OCI-LY3 (cell line): ENCODE data around the gene SCUBE1.

Experiments used
- H2AFZ ChIP-seq: fragments of 200-600, 300-600 bp; shearing (Covaris generic); 2 replicates; pipeline ENCODE4 v1.6.0; 2014; ENCODE audit warnings: antibody characterized with exemption, low read depth, low read length
- H3K27ac ChIP-seq: fragments of 200-600, 300-600 bp; sonication (generic); 2 replicates; pipeline ENCODE4 v1.5.1; 2014; ENCODE audit warnings: mild to moderate bottlenecking, low read length, moderate library complexity, mixed read lengths
- H3K27me3 ChIP-seq: fragments of 200-600, 300-600 bp; sonication (generic); 2 replicates; pipeline ENCODE4 v1.6.1; 2014; ENCODE audit warnings: low read depth, low read length, mixed read lengths
- H3K36me3 ChIP-seq: fragments of 200-600, 300-600 bp; sonication (generic); replicated peaks from 2 replicates; pipeline ENCODE3; 2014; ENCODE audit warnings: low read depth, low read length, mixed read lengths
- H3K4me1 ChIP-seq: fragments of 300-600, 200-600 bp; sonication (generic); 2 replicates; pipeline ENCODE4 v1.6.1; 2014; ENCODE audit warnings: low read length, mixed read lengths
- H3K4me2 ChIP-seq: fragments of 200-600, 300-600 bp; sonication (generic); 2 replicates; pipeline ENCODE4 v1.6.1; 2014; ENCODE audit warnings: low read length, mixed read lengths
- H3K4me3 ChIP-seq: fragments of 300-600, 200-600 bp; sonication (generic); 2 replicates; pipeline ENCODE4 v1.5.1; 2014; ENCODE audit warnings: antibody characterized with exemption, mild to moderate bottlenecking, low read length, moderate library complexity
- H3K79me2 ChIP-seq: fragments of 300-600, 200-600 bp; shearing (Covaris generic); 2 replicates; pipeline ENCODE4 v1.6.1; 2014; ENCODE audit warnings: mild to moderate bottlenecking, low read length, mixed read lengths
- H3K9ac ChIP-seq: fragments of 300-600, 200-600 bp; shearing (Covaris generic); 2 replicates; pipeline ENCODE4 v1.6.0; 2014; ENCODE audit warnings: mild to moderate bottlenecking, low read length, moderate library complexity
- H3K9me3 ChIP-seq: fragments of 200-600, 300-600 bp; shearing (Covaris generic); 2 replicates; pipeline ENCODE4 v1.6.1; 2014; ENCODE audit warnings: low read length, mixed read lengths; ENCODE audit not compliant: insufficient read depth
- H4K20me1 ChIP-seq: fragments of 200-600, 300-600 bp; sonication (generic); 2 replicates; pipeline ENCODE4 v1.6.1; 2016; ENCODE audit warnings: low read length, mixed read lengths; ENCODE audit not compliant: insufficient read depth
- CTCF ChIP-seq: fragments of 200-600, 300-600 bp; sonication (generic); IDR thresholded peaks from 2 replicates; pipeline ENCODE4 v1.5.1; 2014; ENCODE audit warnings: antibody characterized with exemption, low read length, low read depth
- EZH2phosphoT487 ChIP-seq: fragments of 200-600 bp; shearing (Covaris generic); IDR thresholded peaks from 2 replicates; pipeline ENCODE4 v1.6.1; 2018; ENCODE audit warnings: antibody characterized with exemption, mixed run types, low read depth

Gene SCUBE1

GRCh38 chr22:43293655-43294392, 49.3 kb downstream of the SCUBE1 start:
- Histone ChIP-seq H4K20me1 (no peaks in the 10 kb centered on the region), H3K4me2 (no peak overlapping the region), H3K4me3 (no peak overlapping the region), H3K79me2 (no peaks in the 10 kb centered on the region), H3K36me3 (no peaks in the 10 kb centered on the region), H3K9ac (no peak overlapping the region), H3K4me1 (no peaks in the 10 kb centered on the region), H3K27ac (no peak overlapping the region), H3K27me3 (peaks cover 11% of the 10 kb centered on the region), H2AFZ (no peak overlapping the region), H3K9me3 (no peaks in the 10 kb centered on the region)
- no peak for TF ChIP-seq EZH2phosphoT487
- no peak for TF ChIP-seq CTCF

DNA sequence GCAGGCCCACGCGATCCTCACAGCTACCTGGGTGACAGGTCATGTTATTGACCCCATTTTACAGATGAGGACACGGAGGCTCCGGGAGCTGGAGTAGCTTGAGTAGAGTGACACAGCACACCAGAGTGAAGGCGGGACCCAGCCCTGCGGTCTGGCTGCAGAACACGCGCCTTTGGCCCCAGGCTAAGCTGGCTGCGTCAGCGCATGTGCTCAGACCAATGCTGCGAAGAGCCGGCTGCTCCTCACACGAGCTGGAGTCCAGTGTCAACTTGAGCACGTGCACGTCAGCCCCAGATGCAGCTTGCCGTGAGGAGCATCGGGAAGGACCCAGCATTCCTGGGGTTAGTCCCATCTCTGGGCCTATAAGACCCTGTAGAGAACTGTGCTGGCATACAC, 49.9 kb downstream of the SCUBE1 start:
- H2AFZ ChIP-seq = no peak overlapping the region

GRCh38 chr22:43292630-43293018, 50.5 kb downstream of the SCUBE1 start:
- H2AFZ ChIP-seq = no peak overlapping the region
- TF ChIP-seq CTCF (no peak), EZH2phosphoT487 (no peak)
- H3K27ac ChIP-seq = no peak overlapping the region
- H4K20me1 ChIP-seq = no peaks in the 10 kb centered on the region
- no peak overlapping the region for H3K9ac ChIP-seq
- no peak overlapping the region for H3K4me3 ChIP-seq
- no peaks in the 10 kb centered on the region for H3K36me3 ChIP-seq
- H3K27me3 ChIP-seq = peaks cover 11% of the 10 kb centered on the region
- no peaks in the 10 kb centered on the region for H3K4me1 ChIP-seq
- H3K9me3 ChIP-seq = no peaks in the 10 kb centered on the region
- H3K79me2 ChIP-seq = no peaks in the 10 kb centered on the region
- H3K4me2 ChIP-seq = no peak overlapping the region

More for the DNA sequence above, 49.9 kb downstream of the SCUBE1 start:
- TF ChIP-seq CTCF (no peak), EZH2phosphoT487 (no peak)
- H3K27ac ChIP-seq = no peak overlapping the region
- H4K20me1 ChIP-seq = no peaks in the 10 kb centered on the region
- no peaks in the 10 kb centered on the region for H3K36me3 ChIP-seq
- H3K79me2 ChIP-seq = no peaks in the 10 kb centered on the region
- no peak overlapping the region for H3K4me2 ChIP-seq
- H3K4me3 ChIP-seq = no peak overlapping the region
- H3K27me3 ChIP-seq = peaks cover 11% of the 10 kb centered on the region
- no peaks in the 10 kb centered on the region for H3K9me3 ChIP-seq
- no peak overlapping the region for H3K9ac ChIP-seq
- no peaks in the 10 kb centered on the region for H3K4me1 ChIP-seq

- Histone ChIP-seq H4K20me1 (no peaks in the 10 kb centered on the region), H3K36me3 (no peaks in the 10 kb centered on the region), H3K27me3 (peaks cover 8% of the 10 kb centered on the region), H3K4me3 (no peak overlapping the region), H2AFZ (no peak overlapping the region), H3K79me2 (no peaks in the 10 kb centered on the region), H3K4me1 (no peaks in the 10 kb centered on the region), H3K27ac (no peak overlapping the region), H3K9ac (no peak overlapping the region), H3K4me2 (no peak overlapping the region), H3K9me3 (no peaks in the 10 kb centered on the region)
- TF ChIP-seq CTCF = no peak
- no peak for TF ChIP-seq EZH2phosphoT487
Measured at GRCh38 chr22:43291381-43291780, 51.8 kb downstream of the SCUBE1 start.
